Neural progenitor cell (in vitro differentiated cells): Measurements from ENCODE around the gene DISP1. TPM values are rescaled to one million over a fixed set of nuclear protein-coding genes. Genes with fewer than 3 reads are reported as not detected.

Source experiments
- DNase-seq: peaks from one replicate; pipeline ENCODE4 v3.0.0-alpha.2; 2016; ENCODE audit warnings: low spot score
- H2AFZ ChIP-seq: fragments of 200-600 bp; sonication (generic); replicated peaks from 2 replicates; pipeline ENCODE4 v1.6.1; 2016; ENCODE audit warnings: antibody characterized with exemption
- H3F3A ChIP-seq: fragments of 200-600 bp; sonication (generic); 2 replicates; pipeline ENCODE4 v1.6.1; 2016; ENCODE audit warnings: antibody characterized with exemption, low read depth
- H3K27ac ChIP-seq: fragments of 200-600 bp; sonication (generic); 2 replicates; pipeline ENCODE4 v1.5.1; 2016; ENCODE audit warnings: mild to moderate bottlenecking
- H3K27me3 ChIP-seq: fragments of 200-600 bp; sonication (generic); 2 replicates; pipeline ENCODE4 v1.6.1; 2016; ENCODE audit warnings: mild to moderate bottlenecking, moderate library complexity
- H3K36me3 ChIP-seq: fragments of 200-600 bp; sonication (generic); 2 replicates; pipeline ENCODE4 v1.5.1; 2016
- H3K4me1 ChIP-seq: fragments of 200-600 bp; sonication (generic); 2 replicates; pipeline ENCODE4 v1.6.1; 2016; ENCODE audit warnings: mixed run types
- H3K4me2 ChIP-seq: fragments of 200-600 bp; sonication (generic); 2 replicates; pipeline ENCODE4 v1.6.1; 2016
- H3K4me3 ChIP-seq: fragments of 200-600 bp; sonication (generic); 2 replicates; pipeline ENCODE4 v1.5.1; 2016
- H3K79me2 ChIP-seq: fragments of 200-600 bp; sonication (generic); 2 replicates; pipeline ENCODE4 v1.6.1; 2016; ENCODE audit warnings: low read depth
- H3K9ac ChIP-seq: fragments of 200-600 bp; sonication (generic); 2 replicates; pipeline ENCODE4 v1.6.1; 2016
- H3K9me3 ChIP-seq: fragments of 200-600 bp; sonication (generic); 2 replicates; pipeline ENCODE4 v1.5.1; 2016; ENCODE audit warnings: low read depth
- H4K20me1 ChIP-seq: fragments of 200-600 bp; sonication (generic); 2 replicates; pipeline ENCODE4 v1.6.1; 2016; ENCODE audit warnings: low read depth
- H3K27ac Mint-ChIP-seq: 3 replicates; pipeline ENCODE4 v1.8.0; 2021; ENCODE audit warnings: mixed read lengths
- H3K27me3 Mint-ChIP-seq: 2 replicates; pipeline ENCODE4 v1.8.0; 2022; ENCODE audit warnings: low read depth, mild to moderate bottlenecking, inconsistent platforms, moderate library complexity, mixed read lengths; ENCODE audit not compliant: insufficient read depth
- H3K36me3 Mint-ChIP-seq: 3 replicates; pipeline ENCODE4 v1.8.0; 2021; ENCODE audit warnings: mixed read lengths
- H3K4me1 Mint-ChIP-seq: 3 replicates; pipeline ENCODE4 v1.8.0; 2021; ENCODE audit warnings: mixed read lengths
- H3K4me3 Mint-ChIP-seq: 3 replicates; pipeline ENCODE4 v1.8.0; 2021; ENCODE audit warnings: mild to moderate bottlenecking, moderate library complexity, mixed read lengths
- H3K9me3 Mint-ChIP-seq: 3 replicates; pipeline ENCODE4 v1.8.0; 2020; ENCODE audit warnings: mixed read lengths
- EZH2 ChIP-seq: fragments of 200-600 bp; sonication (generic); IDR thresholded peaks from 2 replicates; pipeline ENCODE4 v1.6.1; 2017; ENCODE audit warnings: antibody characterized with exemption, mild to moderate bottlenecking, moderate library complexity
- EZH2phosphoT487 ChIP-seq: fragments of 200-600 bp; sonication (generic); IDR thresholded peaks from 2 replicates; pipeline ENCODE4 v1.6.1; 2017; ENCODE audit warnings: antibody characterized with exemption
- total RNA-seq: library from RNA; depleted of rRNA; stranded (reverse); fragments of >200 nt; gene quantifications from 2 replicates; pipeline ENCODE4 v1.2.3, GENCODE V29; 2015; ENCODE audit warnings: low replicate concordance
- TF ChIP-seq, protein P1 (sequence below): fragments of 200-600 bp; sonication (generic); IDR thresholded peaks from 2 replicates; pipeline ENCODE4 v1.5.1; 2017; ENCODE audit warnings: antibody characterized with exemption, mild to moderate bottlenecking

DISP1 gene
- total RNA-seq, 1 donor from 2014 or later, result 6.5 TPM

DNA sequence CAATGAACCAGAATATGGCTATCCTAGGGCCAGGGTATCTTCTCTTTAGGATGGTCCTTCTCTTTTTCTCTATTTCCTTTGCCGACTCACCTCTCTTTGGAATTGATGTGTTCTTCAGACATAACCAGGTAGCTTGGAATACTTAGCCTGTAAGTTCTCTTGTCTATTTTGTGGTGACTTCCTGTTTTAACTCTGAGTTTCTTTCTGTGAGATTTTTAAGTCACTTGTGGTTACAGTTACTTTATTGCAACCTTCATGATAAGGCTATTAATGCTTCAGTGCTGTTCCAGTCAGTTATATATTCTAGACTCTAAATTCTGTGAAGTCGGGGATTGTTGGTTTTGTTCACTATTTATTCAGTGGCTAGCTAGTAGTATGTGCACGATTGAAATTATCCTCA lies 46.2 kb downstream of the DISP1 start:
- no peak overlapping the region for H3K4me2 ChIP-seq
- H3K27me3 ChIP-seq, result no peaks in the 10 kb centered on the region
- H3K9me3 Mint-ChIP-seq, result peaks cover 27% of the 10 kb centered on the region
- no peak overlapping the region for H3K9ac ChIP-seq
- peaks cover 21% of the 10 kb centered on the region for H3K36me3 Mint-ChIP-seq
- no peak overlapping the region for H3K4me3 Mint-ChIP-seq
- peaks cover 4% of the 10 kb centered on the region for H3K36me3 ChIP-seq
- DNase-seq, result no peak
- no peaks in the 10 kb centered on the region for H3K4me1 ChIP-seq
- no peak overlapping the region for H3K27ac Mint-ChIP-seq
- H3K27ac ChIP-seq, result no peak overlapping the region
- H3K4me1 Mint-ChIP-seq, result peaks cover 1% of the 10 kb centered on the region
- H3F3A ChIP-seq, result no peaks in the 10 kb centered on the region
- H4K20me1 ChIP-seq, result no peaks in the 10 kb centered on the region
- peaks cover 6% of the 10 kb centered on the region for H3K9me3 ChIP-seq
- TF ChIP-seq EZH2, result no peak
- TF ChIP-seq, protein P1, sequence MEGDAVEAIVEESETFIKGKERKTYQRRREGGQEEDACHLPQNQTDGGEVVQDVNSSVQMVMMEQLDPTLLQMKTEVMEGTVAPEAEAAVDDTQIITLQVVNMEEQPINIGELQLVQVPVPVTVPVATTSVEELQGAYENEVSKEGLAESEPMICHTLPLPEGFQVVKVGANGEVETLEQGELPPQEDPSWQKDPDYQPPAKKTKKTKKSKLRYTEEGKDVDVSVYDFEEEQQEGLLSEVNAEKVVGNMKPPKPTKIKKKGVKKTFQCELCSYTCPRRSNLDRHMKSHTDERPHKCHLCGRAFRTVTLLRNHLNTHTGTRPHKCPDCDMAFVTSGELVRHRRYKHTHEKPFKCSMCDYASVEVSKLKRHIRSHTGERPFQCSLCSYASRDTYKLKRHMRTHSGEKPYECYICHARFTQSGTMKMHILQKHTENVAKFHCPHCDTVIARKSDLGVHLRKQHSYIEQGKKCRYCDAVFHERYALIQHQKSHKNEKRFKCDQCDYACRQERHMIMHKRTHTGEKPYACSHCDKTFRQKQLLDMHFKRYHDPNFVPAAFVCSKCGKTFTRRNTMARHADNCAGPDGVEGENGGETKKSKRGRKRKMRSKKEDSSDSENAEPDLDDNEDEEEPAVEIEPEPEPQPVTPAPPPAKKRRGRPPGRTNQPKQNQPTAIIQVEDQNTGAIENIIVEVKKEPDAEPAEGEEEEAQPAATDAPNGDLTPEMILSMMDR, result no peak
- no peak for TF ChIP-seq EZH2phosphoT487
- no peak overlapping the region for H3K4me3 ChIP-seq
- H3K79me2 ChIP-seq, result no peaks in the 10 kb centered on the region
- H3K27me3 Mint-ChIP-seq, result peaks cover 3% of the 10 kb centered on the region
- no peak overlapping the region for H2AFZ ChIP-seq

Other genes with a start within 250 kb of the DISP1 start
- 25.1 and 32.8 TPM in 2 replicates for gene TAF1A, start 225.1 kb upstream of the DISP1 start, total RNA-seq
- 31.1 and 46.3 TPM in 2 replicates for gene MIA3, start 196.9 kb upstream of the DISP1 start, total RNA-seq
- 52.1 and 75.2 TPM in 2 replicates for gene AIDA, start 102.5 kb upstream of the DISP1 start, total RNA-seq
- 48.5 and 74.7 TPM in 2 replicates for gene BROX, start 102.5 kb upstream of the DISP1 start, total RNA-seq
- gene FAM177B, start 77.8 kb upstream of the DISP1 start, total RNA-seq, result not detected in 2 replicates